Prostate gland (tissue), 2 donors: ENCODE measurements around the gene ADCY6.

Source experiments
- CTCF ChIP-seq, 4 experiments: fragments of 200-600 bp in 2 of 4; fragments of 450-650 bp in 2 of 4; sonication (generic) in 2 of 4; IDR thresholded peaks; 1 replicate in 3 of 4; 2 replicates in 1 of 4; pipeline ENCODE4 v1.5.1; 2016 to 2019; ENCODE audit warnings: antibody characterized with exemption in 4 of 4, mild to moderate bottlenecking in 2 of 4, moderate library complexity in 2 of 4
- POLR2AphosphoS5 ChIP-seq: sonication (generic); formaldehyde crosslinking; IDR thresholded peaks from one replicate; pipeline ENCODE4 v1.6.1; 2017; ENCODE audit warnings: antibody characterized with exemption

- peak in 3 of 4 experiments; percentile 24 to 54 (median 52) for TF ChIP-seq CTCF (IDR thresholded peaks at IDR 0.05)
- peak; percentile 100 for TF ChIP-seq POLR2AphosphoS5
These were observed 72.2 kb downstream of the ADCY6 start, which contains the start of gene CCNT1 for GRCh38 chr12:48716493-48717251.
